GM12878 (cell line): ENCODE measurements around the gene P3H2. TPM values are rescaled to one million over a fixed set of nuclear protein-coding genes. Genes with fewer than 3 reads are reported as not detected.

Experiments used
- ATAC-seq: fragments of 200-7000 bp; cut with Tn5 transposase; 3 replicates; pipeline ENCODE4 v1.9.1; 2020; ENCODE audit warnings: mild to moderate bottlenecking, moderate library complexity
- BruUV-seq: library from RNA; stranded (reverse); fragments of 400-500 nt; replicated peaks from 2 replicates; lab custom pipeline; 2021; lab: Mats Ljungman, UMichigan
- CTCF ChIA-PET: fragments of 300-600 bp; sonication (Branson Sonifier 250); formaldehyde crosslinking; extraction: SDS; loops from one replicate; lab custom pipeline; 2021; ENCODE audit warnings: inconsistent platforms; lab: Yijun Ruan, JAX
- POLR2A ChIA-PET: fragments of 350-600 bp; formaldehyde crosslinking; extraction: SDS; loops from one replicate; lab custom pipeline; 2021; ENCODE audit warnings: inconsistent platforms; lab: Charles Lee
- RAD21 ChIA-PET: fragments of 300-600 bp; sonication (Branson Sonifier 250); formaldehyde crosslinking; loops from one replicate; lab custom pipeline; 2023; ENCODE audit warnings: antibody characterized with exemption; ENCODE audit not compliant: unreplicated experiment; lab: Charles Lee
- SMC1A ChIA-PET: fragments of 300-600 bp; sonication (Branson Sonifier 250); formaldehyde crosslinking; loops from one replicate; lab custom pipeline; 2023; ENCODE audit not compliant: unreplicated experiment, uncharacterized antibody; lab: Charles Lee
- DNase-seq: peaks from one replicate; pipeline ENCODE4 v3.0.0-alpha.2; 2011; ENCODE audit warnings: low read depth, low spot score
- FAIRE-seq: peaks from 3 replicates; lab custom pipeline; 2011; peaks lifted over from hg19 to GRCh38; lab: Jason Lieb, UNC
- H2AFZ ChIP-seq: 2 replicates; pipeline ENCODE4 v1.6.0; 2011; ENCODE audit warnings: low read depth, low read length, control low read depth; ENCODE audit not compliant: control insufficient read depth
- H3K27ac ChIP-seq: 2 replicates; pipeline ENCODE4 v1.5.1; 2011; ENCODE audit warnings: control low read depth; ENCODE audit not compliant: control insufficient read depth, insufficient read depth
- H3K27me3 ChIP-seq, 2 experiments: replicated peaks in 1 of 2; 2 replicates each; pipeline versions ENCODE4 v1.6.0 to v1.6.1; 2011; ENCODE audit warnings: low read length in 1 of 2; ENCODE audit not compliant: control insufficient read depth in 2 of 2, insufficient read depth in 2 of 2
- H3K36me3 ChIP-seq, 2 experiments: 2 replicates each; pipeline ENCODE4 v1.5.1; 2011; ENCODE audit warnings: low read length in 1 of 2; ENCODE audit not compliant: control insufficient read depth in 2 of 2, insufficient read depth in 2 of 2
- H3K4me1 ChIP-seq: 2 replicates; pipeline ENCODE4 v1.6.1; 2011; ENCODE audit warnings: mild to moderate bottlenecking, low read length, moderate library complexity, mixed read lengths; ENCODE audit not compliant: control insufficient read depth, insufficient read depth
- H3K4me2 ChIP-seq: 2 replicates; pipeline ENCODE4 v1.6.0; 2011; ENCODE audit warnings: control low read depth; ENCODE audit not compliant: control insufficient read depth, insufficient read depth
- H3K4me3 ChIP-seq: fragments of 200-600 bp; sonication (generic); 2 replicates; pipeline ENCODE4 v1.5.1; 2016
- H3K79me2 ChIP-seq: 2 replicates; pipeline ENCODE4 v1.6.0; 2011; ENCODE audit warnings: low read length; ENCODE audit not compliant: control insufficient read depth, insufficient read depth
- H3K9ac ChIP-seq: 2 replicates; pipeline ENCODE4 v1.8.0; 2011; ENCODE audit warnings: low read length, control low read depth, mixed read lengths; ENCODE audit not compliant: control insufficient read depth, insufficient read depth
- H3K9me3 ChIP-seq: replicated peaks from 3 replicates; pipeline ENCODE4 v1.5.1; 2011; ENCODE audit warnings: mild to moderate bottlenecking, low read length; ENCODE audit not compliant: control insufficient read depth, insufficient read depth
- H4K20me1 ChIP-seq: 2 replicates; pipeline ENCODE4 v1.6.0; 2011; ENCODE audit not compliant: control insufficient read depth, insufficient read depth
- MEF2B ChIP-seq: fragments of 450-650 bp; IDR thresholded peaks from 2 replicates; pipeline ENCODE4 v1.6.1; 2018; ENCODE audit warnings: mild to moderate bottlenecking, moderate library complexity; ENCODE audit not compliant: partially characterized antibody, poor library complexity, severe bottlenecking
- WGBS: methylation state at CpG from one replicate; pipeline ENCODE4 v1.1.6; 2016; ENCODE audit warnings: low lambda C conversion rate; ENCODE audit not compliant: insufficient replicate concordance, insufficient coverage; ENCODE audit errors: missing lambda C conversion rate; 5-methylcytosine and 5-hydroxymethylcytosine counted together
- in situ Hi-C: fragments of 300-500 bp; cut with MboI; formaldehyde crosslinking; loops from 9 replicates; pipeline ENCODE4 v1.14.3; 2018; ENCODE audit warnings: mixed read lengths
- intact Hi-C: fragments of 100-400 bp; cut with micrococcal nuclease; formaldehyde crosslinking; loops from one replicate; pipeline ENCODE4 v1.14.2; 2022; ENCODE audit not compliant: unreplicated experiment
- polyA plus RNA-seq, 11 experiments: library from polyadenylated mRNA; depleted of rRNA in 4 of 11; unstranded in 6 of 11; stranded (reverse) in 5 of 11; fragments of >200 nt; fragmentation: Nextera tagmentation in 4 of 11; fragmentation: Illumina TruSeq in 1 of 11; extraction: Ambion mirVana in 4 of 11; extraction: Trizol in 1 of 11; gene quantifications; 1 replicate in 1 of 11; 2 replicates in 10 of 11; pipeline versions ENCODE4 v1.2.1 to v1.2.3, GENCODE V29; 2011 to 2016; ENCODE audit warnings: inconsistent platforms in 2 of 11, missing spikeins in 2 of 11, low read depth in 1 of 11
- total RNA-seq, 4 experiments: library from RNA; depleted of rRNA in 3 of 4; stranded (reverse); fragments of >200 nt in 3 of 4; fragmentation: Illumina TruSeq in 1 of 4; extraction: Trizol in 1 of 4; gene quantifications; 2 replicates each; pipeline versions ENCODE4 v1.2.1 to v1.2.3, GENCODE V29; 2013 to 2021
- TF ChIP-seq, protein P1 (sequence below): fragments of 450-650 bp; IDR thresholded peaks from 2 replicates; pipeline ENCODE4 v1.6.1; 2016; ENCODE audit warnings: mild to moderate bottlenecking
- TF ChIP-seq, protein P2 (sequence below): IDR thresholded peaks from 2 replicates; pipeline ENCODE4 v1.6.1; 2012; ENCODE audit warnings: improper control_type of control experiment, low read depth, low read length; ENCODE audit not compliant: insufficient replicate concordance

P3H2 gene
- total and polyA plus RNA-seq, 10 of the 15 experiments (the other 5 are each of a cell fraction or from before 2014, with no cell fraction given): 27.0 to 97.6 (median 83.2) TPM

DNA sequence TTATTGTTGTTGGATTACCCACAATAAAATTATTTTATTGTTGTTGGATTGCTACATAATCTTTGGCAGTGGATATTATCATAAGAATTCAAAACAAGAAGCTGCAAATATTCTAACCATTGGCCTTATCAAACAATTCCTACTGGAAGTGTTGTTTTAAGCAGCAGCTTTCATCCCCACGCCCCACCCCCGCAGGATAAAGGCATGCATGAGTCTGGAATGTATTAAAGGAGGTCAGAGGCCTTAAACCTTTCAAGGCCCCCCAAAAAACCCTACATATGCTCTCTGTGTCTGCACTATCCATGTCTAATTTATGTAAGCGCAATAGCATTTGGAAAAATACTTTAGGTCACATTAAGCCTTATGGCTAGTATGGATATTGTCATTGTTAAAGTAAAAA lies 23.1 kb downstream of the P3H2 start:
- DNase-seq (no peak), FAIRE-seq (no peak), ATAC-seq (no peak)
- Histone ChIP-seq H3K27ac (peak overlapping the region; percentile 49), H3K27me3 (no peaks in the 10 kb centered on the region), H4K20me1 (no peaks in the 10 kb centered on the region), H2AFZ (no peak overlapping the region), H3K36me3 (no peaks in the 10 kb centered on the region), H3K4me2 (no peak overlapping the region), H3K79me2 (peaks cover 5% of the 10 kb centered on the region), H3K4me3 (no peak overlapping the region), H3K9ac (no peak overlapping the region), H3K9me3 (no peaks in the 10 kb centered on the region), H3K4me1 (no peaks in the 10 kb centered on the region)
- TF ChIP-seq, protein P1, sequence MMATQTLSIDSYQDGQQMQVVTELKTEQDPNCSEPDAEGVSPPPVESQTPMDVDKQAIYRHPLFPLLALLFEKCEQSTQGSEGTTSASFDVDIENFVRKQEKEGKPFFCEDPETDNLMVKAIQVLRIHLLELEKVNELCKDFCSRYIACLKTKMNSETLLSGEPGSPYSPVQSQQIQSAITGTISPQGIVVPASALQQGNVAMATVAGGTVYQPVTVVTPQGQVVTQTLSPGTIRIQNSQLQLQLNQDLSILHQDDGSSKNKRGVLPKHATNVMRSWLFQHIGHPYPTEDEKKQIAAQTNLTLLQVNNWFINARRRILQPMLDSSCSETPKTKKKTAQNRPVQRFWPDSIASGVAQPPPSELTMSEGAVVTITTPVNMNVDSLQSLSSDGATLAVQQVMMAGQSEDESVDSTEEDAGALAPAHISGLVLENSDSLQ: no peak
- TF ChIP-seq, protein P2, sequence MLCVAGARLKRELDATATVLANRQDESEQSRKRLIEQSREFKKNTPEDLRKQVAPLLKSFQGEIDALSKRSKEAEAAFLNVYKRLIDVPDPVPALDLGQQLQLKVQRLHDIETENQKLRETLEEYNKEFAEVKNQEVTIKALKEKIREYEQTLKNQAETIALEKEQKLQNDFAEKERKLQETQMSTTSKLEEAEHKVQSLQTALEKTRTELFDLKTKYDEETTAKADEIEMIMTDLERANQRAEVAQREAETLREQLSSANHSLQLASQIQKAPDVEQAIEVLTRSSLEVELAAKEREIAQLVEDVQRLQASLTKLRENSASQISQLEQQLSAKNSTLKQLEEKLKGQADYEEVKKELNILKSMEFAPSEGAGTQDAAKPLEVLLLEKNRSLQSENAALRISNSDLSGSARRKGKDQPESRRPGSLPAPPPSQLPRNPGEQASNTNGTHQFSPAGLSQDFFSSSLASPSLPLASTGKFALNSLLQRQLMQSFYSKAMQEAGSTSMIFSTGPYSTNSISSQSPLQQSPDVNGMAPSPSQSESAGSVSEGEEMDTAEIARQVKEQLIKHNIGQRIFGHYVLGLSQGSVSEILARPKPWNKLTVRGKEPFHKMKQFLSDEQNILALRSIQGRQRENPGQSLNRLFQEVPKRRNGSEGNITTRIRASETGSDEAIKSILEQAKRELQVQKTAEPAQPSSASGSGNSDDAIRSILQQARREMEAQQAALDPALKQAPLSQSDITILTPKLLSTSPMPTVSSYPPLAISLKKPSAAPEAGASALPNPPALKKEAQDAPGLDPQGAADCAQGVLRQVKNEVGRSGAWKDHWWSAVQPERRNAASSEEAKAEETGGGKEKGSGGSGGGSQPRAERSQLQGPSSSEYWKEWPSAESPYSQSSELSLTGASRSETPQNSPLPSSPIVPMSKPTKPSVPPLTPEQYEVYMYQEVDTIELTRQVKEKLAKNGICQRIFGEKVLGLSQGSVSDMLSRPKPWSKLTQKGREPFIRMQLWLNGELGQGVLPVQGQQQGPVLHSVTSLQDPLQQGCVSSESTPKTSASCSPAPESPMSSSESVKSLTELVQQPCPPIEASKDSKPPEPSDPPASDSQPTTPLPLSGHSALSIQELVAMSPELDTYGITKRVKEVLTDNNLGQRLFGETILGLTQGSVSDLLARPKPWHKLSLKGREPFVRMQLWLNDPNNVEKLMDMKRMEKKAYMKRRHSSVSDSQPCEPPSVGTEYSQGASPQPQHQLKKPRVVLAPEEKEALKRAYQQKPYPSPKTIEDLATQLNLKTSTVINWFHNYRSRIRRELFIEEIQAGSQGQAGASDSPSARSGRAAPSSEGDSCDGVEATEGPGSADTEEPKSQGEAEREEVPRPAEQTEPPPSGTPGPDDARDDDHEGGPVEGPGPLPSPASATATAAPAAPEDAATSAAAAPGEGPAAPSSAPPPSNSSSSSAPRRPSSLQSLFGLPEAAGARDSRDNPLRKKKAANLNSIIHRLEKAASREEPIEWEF: peak; percentile 1
- no peak for TF ChIP-seq MEF2B
- 40% methylated on average over 3 of the region's 3 CpGs for WGBS
- CTCF ChIA-PET: no interaction called here
- POLR2A ChIA-PET: no interaction called here
- SMC1A ChIA-PET: interaction anchor here (1.3 kb wide), 2 partner anchors 105 to 127 kb away, joined by 3 read pairs; no protein-coding TSS in a partner anchor
- intact Hi-C loops: loop anchor here (5.0 kb wide), 2 partner anchors 100 to 130 kb away; no protein-coding TSS in a partner anchor
- RAD21 ChIA-PET: interaction anchor here (3.0 kb wide), 1 partner anchor 13 kb away, joined by 8 read pairs; no protein-coding TSS in a partner anchor
- in situ Hi-C loops: no loop called here
- BruUV-seq: no TSS peak
